Measurements from ENCODE around the gene BRCA1. TPM values are rescaled to one million over a fixed set of nuclear protein-coding genes. Genes with fewer than 3 reads are reported as not detected.
"Not testable (repeated sequence)": the region's sequence is repeated elsewhere in the genome, so short reads cannot be mapped to it uniquely, and the experiment has no call there.

The BRCA1 gene
- total RNA-seq (10 to 100 TPM; 66.8 to 71.5 TPM), polyA plus RNA-seq (3.3 TPM)

DNA sequence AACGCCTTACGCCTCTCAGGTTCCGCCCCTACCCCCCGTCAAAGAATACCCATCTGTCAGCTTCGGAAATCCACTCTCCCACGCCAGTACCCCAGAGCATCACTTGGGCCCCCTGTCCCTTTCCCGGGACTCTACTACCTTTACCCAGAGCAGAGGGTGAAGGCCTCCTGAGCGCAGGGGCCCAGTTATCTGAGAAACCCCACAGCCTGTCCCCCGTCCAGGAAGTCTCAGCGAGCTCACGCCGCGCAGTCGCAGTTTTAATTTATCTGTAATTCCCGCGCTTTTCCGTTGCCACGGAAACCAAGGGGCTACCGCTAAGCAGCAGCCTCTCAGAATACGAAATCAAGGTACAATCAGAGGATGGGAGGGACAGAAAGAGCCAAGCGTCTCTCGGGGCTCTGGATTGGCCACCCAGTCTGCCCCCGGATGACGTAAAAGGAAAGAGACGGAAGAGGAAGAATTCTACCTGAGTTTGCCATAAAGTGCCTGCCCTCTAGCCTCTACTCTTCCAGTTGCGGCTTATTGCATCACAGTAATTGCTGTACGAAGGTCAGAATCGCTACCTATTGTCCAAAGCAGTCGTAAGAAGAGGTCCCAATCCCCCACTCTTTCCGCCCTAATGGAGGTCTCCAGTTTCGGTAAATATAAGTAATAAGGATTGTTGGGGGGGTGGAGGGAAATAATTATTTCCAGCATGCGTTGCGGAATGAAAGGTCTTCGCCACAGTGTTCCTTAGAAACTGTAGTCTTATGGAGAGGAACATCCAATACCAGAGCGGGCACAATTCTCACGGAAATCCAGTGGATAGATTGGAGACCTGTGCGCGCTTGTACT is at the start of gene BRCA1:
Gene BRCA1 (minus strand): TSS at position 232 of the 834 bp plus-strand sequence. CDS start 1,268 bp downstream, outside the sequence.
- peaks cover 23 to 38% (median 36%) of the 10 kb centered on the region in 3 donors for H3K4me1 Mint-ChIP-seq
- peak within 1 kb of the TSS; percentile 82 to 98 (median 95) for H3K4me3 Mint-ChIP-seq
- POLR2A ChIA-PET: interaction anchor here (1.2 to 1.5 kb wide), 3 partner anchors 44 to 235 kb away, joined by 3 to 5 read pairs (median 4); no protein-coding TSS in a partner anchor
- peak; percentile 84 to 97 (median 96) for DNase-seq
- no peaks in the 10 kb centered on the region for H3K9me3 Mint-ChIP-seq
- CTCF ChIA-PET: interaction anchor here (0.7 to 1.4 kb wide), 2 partner anchors 127 to 190 kb away, joined by 3 read pairs; partner anchors contain the start of gene RPL27
- peak within 1 kb of the TSS; percentile 91 for H3K4me3 ChIP-seq (ENCODE audit: low read length)
- H3K9me3 ChIP-seq (ENCODE audit: low read length): no peaks in the 10 kb centered on the region
- H3K27ac ChIP-seq (ENCODE audit: low read depth, low read length): peak within 1 kb of the TSS; percentile 88
- peak within 1 kb of the TSS; percentile 71 to 99 (median 96) for H3K27ac Mint-ChIP-seq
- peaks cover 15% of the 10 kb centered on the region for H3K4me1 ChIP-seq (ENCODE audit: insufficient read depth, low read length)
- H3K27me3 Mint-ChIP-seq: no peaks in the 10 kb centered on the region
- H3K27me3 ChIP-seq (ENCODE audit: insufficient read depth, low read length, poor library complexity, severe bottlenecking): no peaks in the 10 kb centered on the region
- H3K36me3 ChIP-seq (ENCODE audit: insufficient read depth, low read length): no peaks in the 10 kb centered on the region
- peaks cover 0 to 30% (median 5%) of the 10 kb centered on the region in 3 donors for H3K36me3 Mint-ChIP-seq

DNA sequence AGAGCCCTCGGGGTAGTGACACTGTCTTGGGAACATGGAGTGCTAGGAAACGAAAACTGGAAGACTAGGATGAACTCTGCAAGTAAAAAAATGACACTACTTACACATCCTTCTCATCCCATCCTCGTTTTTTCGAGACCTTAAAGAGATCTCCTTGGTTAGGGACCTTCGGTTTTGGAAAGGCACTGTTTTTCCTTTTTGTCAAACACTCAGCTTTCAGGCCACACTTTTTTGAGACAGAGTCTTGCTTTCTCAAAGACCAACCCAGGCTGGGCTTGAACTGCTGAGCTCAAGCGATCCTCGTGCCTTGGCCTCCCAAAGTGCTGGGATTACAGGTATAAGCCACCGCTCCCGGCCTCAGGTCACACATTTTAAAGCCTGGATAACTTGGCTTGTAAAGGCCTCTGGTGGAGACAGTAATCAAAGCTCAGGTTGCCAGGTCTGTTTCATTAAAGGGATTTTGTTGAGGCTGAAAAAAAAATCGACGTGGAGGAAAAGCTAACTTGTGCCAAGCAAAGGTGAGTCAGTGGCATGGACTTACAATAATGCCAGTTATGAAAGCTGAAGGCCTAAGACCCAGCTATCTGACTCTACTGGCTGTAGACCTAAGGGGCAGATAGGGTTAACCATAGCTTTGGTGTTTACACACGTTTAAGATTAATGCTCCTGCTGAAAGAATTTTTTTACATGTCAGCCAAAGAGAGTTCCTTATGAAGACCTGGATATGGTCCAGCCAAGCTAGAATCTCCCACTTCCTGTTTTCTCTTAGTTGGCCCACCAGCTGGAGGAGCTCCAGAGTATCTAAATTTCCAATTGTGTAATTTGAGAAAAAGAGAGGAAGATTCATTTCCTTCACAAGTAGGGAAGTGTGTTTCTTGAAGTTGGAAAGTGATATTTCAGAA is 46.7 kb upstream of the BRCA1 start:
- H3K4me1 Mint-ChIP-seq: peaks cover 35 to 45% (median 41%) of the 10 kb centered on the region in 3 donors
- H3K36me3 ChIP-seq (ENCODE audit: insufficient read depth, low read length): no peaks in the 10 kb centered on the region
- no peak overlapping the region for H3K27ac Mint-ChIP-seq
- H3K27ac ChIP-seq (ENCODE audit: low read depth, low read length): peak overlapping the region; percentile 99
- peaks cover 51% of the 10 kb centered on the region for H3K4me1 ChIP-seq (ENCODE audit: insufficient read depth, low read length)
- H3K27me3 ChIP-seq (ENCODE audit: insufficient read depth, low read length, poor library complexity, severe bottlenecking): no peaks in the 10 kb centered on the region
- ChIA-PET POLR2A (interaction anchor here (0.6 to 1.8 kb wide), 12 partner anchors 40 to 333 kb away, joined by 3 to 15 read pairs (median 4); partner anchors contain the start of genes DHX8, RPL27 and TMEM106A), CTCF (interaction anchor here (0.8 to 1.8 kb wide), 5 partner anchors 43 to 174 kb away, joined by 3 to 6 read pairs (median 5); partner anchors contain the start of gene RPL27)
- no peak overlapping the region for H3K4me3 Mint-ChIP-seq
- no peaks in the 10 kb centered on the region for H3K27me3 Mint-ChIP-seq
- peaks cover 0 to 26% (median 5%) of the 10 kb centered on the region in 3 donors for H3K36me3 Mint-ChIP-seq
- DNase-seq: no peak
- H3K9me3 Mint-ChIP-seq: no peaks in the 10 kb centered on the region
- H3K9me3 ChIP-seq (ENCODE audit: low read length): no peaks in the 10 kb centered on the region
- H3K4me3 ChIP-seq (ENCODE audit: low read length): peak overlapping the region; percentile 90

DNA sequence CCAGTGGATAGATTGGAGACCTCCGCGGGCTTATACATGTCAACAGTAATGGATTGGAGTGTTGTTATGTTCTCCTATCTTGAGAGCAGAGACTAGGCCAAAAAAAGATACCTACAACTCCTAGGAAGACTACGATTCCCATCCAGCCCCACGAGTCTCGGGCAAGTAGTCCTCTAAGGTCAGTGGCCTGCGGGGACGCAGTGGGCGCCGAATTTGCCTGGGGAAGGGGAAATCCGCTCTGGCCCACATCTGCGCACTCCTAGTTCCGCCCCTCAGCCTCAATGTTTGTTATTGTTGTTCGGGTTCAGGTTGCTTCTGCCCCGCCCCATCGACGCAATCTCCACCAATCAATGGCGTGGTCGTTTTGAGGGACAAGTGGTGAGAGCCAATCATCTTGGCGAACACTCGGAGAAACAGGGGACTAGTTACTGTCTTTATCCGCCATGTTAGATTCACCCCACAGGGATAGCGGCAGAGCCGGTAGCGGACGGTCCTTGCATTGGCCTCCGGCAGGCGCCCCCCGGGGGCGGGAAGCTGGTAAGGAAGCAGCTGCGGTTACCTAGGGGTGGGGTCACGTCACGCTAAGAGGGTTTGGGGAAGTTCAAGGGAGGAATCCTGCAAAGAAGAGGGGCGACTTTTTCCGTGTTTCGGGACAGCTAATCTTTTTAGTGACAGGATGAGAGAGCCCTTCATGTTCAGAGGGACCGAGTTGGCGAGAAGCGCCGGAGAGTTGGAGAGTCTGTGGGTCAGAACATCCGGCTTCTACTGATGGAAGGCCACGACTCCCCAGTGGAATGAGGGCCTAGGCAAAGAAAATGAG is 45.8 kb upstream of the BRCA1 start, which contains the start of gene NBR1:
Gene NBR1 (plus strand): TSS at position 449 of the 820 bp plus-strand sequence. CDS start 4,586 bp downstream, outside the sequence.
- Mint-ChIP-seq H3K9me3 (no peaks in the 10 kb centered on the region), H3K27me3 (no peaks in the 10 kb centered on the region), H3K27ac (no peak within 1 kb of the TSS), H3K36me3 (peaks cover 0 to 22% (median 3%) of the 10 kb centered on the region in 3 donors), H3K4me3 (no peak within 1 kb of the TSS), H3K4me1 (peaks cover 30 to 37% (median 34%) of the 10 kb centered on the region in 3 donors)
- no peaks in the 10 kb centered on the region for H3K9me3 ChIP-seq (ENCODE audit: low read length)
- ChIA-PET CTCF (interaction anchor here (1.0 to 1.8 kb wide), 4 partner anchors 139 to 173 kb away, joined by 3 to 6 read pairs (median 5); partner anchors contain the start of gene RPL27), POLR2A (interaction anchor here (0.6 to 1.8 kb wide), 11 partner anchors 41 to 313 kb away, joined by 3 to 15 read pairs (median 5); partner anchors contain the start of genes DHX8, RPL27 and TMEM106A)
- H3K36me3 ChIP-seq (ENCODE audit: insufficient read depth, low read length): no peaks in the 10 kb centered on the region
- H3K27ac ChIP-seq (ENCODE audit: low read depth, low read length): peak within 1 kb of the TSS; percentile 99
- peaks cover 43% of the 10 kb centered on the region for H3K4me1 ChIP-seq (ENCODE audit: insufficient read depth, low read length)
- H3K27me3 ChIP-seq (ENCODE audit: insufficient read depth, low read length, poor library complexity, severe bottlenecking): no peaks in the 10 kb centered on the region
- peak within 1 kb of the TSS; percentile 90 for H3K4me3 ChIP-seq (ENCODE audit: low read length)
- peak; percentile 87 to 98 (median 96) for DNase-seq

DNA sequence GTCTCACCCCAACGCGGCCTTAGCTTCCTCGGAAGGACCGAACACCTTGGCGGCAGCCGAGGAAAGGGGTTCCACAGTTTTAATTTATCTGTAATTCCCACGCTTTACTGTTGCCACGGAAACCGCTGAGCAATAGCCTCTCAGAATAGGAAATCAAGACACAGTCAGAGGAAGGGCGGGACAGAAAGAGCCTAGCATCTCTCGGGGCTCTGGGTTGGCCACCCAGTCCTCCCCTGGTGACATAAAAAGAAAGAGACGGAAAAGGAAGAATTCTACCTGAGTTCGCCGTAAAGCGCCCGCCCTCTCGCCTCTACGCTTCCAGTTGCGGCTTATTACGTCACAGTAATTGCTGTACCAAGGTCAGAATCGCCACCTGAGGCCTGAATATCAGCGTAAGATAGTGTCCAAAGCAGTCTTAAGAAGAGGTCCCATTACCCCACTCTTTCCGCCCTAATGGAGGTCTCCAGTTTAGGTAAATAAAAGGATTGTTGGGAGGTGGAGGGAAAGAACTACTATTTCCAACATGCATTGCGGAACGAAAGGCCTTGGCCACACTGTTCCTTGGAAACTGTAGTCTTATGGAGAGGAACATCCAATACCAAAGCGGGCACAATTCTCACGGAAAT is 45.1 kb upstream of the BRCA1 start:
- no peaks in the 10 kb centered on the region for H3K9me3 Mint-ChIP-seq
- Histone ChIP-seq H3K9me3 (ENCODE audit: low read length) (no peaks in the 10 kb centered on the region), H3K27me3 (ENCODE audit: insufficient read depth, low read length, poor library complexity, severe bottlenecking) (no peaks in the 10 kb centered on the region), H3K4me3 (ENCODE audit: low read length) (peak overlapping the region; percentile 90), H3K4me1 (ENCODE audit: insufficient read depth, low read length) (peaks cover 35% of the 10 kb centered on the region), H3K27ac (ENCODE audit: low read depth, low read length) (peak overlapping the region; percentile 99), H3K36me3 (ENCODE audit: insufficient read depth, low read length) (no peaks in the 10 kb centered on the region)
- peaks cover 0 to 14% (median 3%) of the 10 kb centered on the region in 3 donors for H3K36me3 Mint-ChIP-seq
- ChIA-PET POLR2A (interaction anchor here (0.5 to 1.5 kb wide), 9 partner anchors 42 to 1491 kb away, joined by 3 to 6 read pairs (median 4); partner anchors contain the start of genes BRCA1, DHX8, RPL27 and TMEM106A), CTCF (interaction anchor here (1.2 kb wide), 1 partner anchor 42 kb away, joined by 3 read pairs; no protein-coding TSS in a partner anchor)
- DNase-seq: peak; percentile 78 to 93 (median 91)
- peaks cover 25 to 30% (median 28%) of the 10 kb centered on the region in 3 donors for H3K4me1 Mint-ChIP-seq
- no peaks in the 10 kb centered on the region for H3K27me3 Mint-ChIP-seq
- no peak overlapping the region for H3K27ac Mint-ChIP-seq
- no peak overlapping the region for H3K4me3 Mint-ChIP-seq

DNA sequence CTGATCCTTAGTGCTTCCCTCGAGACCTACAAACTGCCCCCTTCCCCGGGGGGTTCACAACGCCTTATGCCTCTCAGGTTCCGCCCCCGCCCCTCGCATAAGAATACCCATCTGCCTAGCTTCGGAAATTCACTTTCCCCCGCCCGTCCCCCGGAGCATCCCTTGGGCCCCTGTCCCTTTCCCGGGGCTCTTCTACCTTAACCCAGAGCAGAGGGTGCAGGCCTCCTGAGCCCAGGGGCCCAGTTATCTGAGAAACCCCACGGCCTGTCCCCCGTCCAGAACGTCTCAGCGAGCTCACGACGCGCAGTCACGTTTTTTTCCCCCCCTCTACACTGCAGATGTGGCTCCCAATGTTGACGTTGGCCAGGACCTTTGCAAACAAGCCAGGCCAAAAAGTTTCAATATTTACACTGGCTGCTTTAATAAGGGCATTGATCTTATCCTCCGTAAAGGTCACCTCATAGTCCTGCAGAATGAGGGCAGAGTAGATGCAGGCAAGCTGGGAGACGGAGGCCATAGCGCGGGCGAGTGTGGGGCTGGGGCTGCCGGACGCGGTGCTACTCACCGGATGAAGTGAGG is 44.5 kb upstream of the BRCA1 start:
- Mint-ChIP-seq H3K27me3 (no peaks in the 10 kb centered on the region), H3K4me3 (no peak overlapping the region), H3K9me3 (no peaks in the 10 kb centered on the region), H3K27ac (no peak overlapping the region), H3K4me1 (peaks cover 19 to 25% (median 25%) of the 10 kb centered on the region in 3 donors), H3K36me3 (peaks cover 0 to 12% (median 3%) of the 10 kb centered on the region in 3 donors)
- POLR2A ChIA-PET: interaction anchor here (0.5 to 1.5 kb wide), 10 partner anchors 42 to 1490 kb away, joined by 3 to 6 read pairs (median 4); partner anchors contain the start of genes BRCA1, DHX8, RPL27 and TMEM106A
- CTCF ChIA-PET: interaction anchor here (1.0 to 1.2 kb wide), 2 partner anchors 43 to 314 kb away, joined by 3 read pairs; partner anchors contain the start of gene DHX8
- Histone ChIP-seq H3K27me3 (ENCODE audit: insufficient read depth, low read length, poor library complexity, severe bottlenecking) (no peaks in the 10 kb centered on the region), H3K4me3 (ENCODE audit: low read length) (peak overlapping the region; percentile 90), H3K27ac (ENCODE audit: low read depth, low read length) (peak overlapping the region; percentile 99), H3K4me1 (ENCODE audit: insufficient read depth, low read length) (peaks cover 33% of the 10 kb centered on the region), H3K9me3 (ENCODE audit: low read length) (no peaks in the 10 kb centered on the region), H3K36me3 (ENCODE audit: insufficient read depth, low read length) (no peaks in the 10 kb centered on the region)
- peak in 1 of 5 donors; percentile 50 for DNase-seq

DNA sequence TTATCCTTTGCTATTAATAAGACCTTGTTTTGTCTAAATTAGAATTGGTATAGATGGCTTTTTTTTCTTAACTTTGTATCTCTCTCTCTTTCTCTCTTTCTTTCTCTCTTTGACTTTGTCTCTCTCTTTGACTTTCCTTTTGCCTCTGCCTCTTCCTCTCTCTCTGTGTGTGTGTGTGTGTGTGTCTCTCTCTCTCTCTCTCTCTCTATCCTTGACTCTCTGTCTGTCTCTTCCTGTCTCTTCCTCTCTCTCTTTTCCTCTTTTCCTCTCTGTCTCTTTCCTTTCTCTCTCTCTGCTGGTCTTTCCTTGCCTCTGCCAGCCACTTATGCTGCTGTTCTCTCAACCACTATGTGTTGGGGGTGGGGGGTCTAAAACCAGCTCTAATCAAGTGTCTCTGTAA is 40.8 kb upstream of the BRCA1 start:
- H3K4me1 Mint-ChIP-seq; H3K9me3 ChIP-seq (ENCODE audit: low read length); DNase-seq; H3K4me3 ChIP-seq (ENCODE audit: low read length); H3K27me3 Mint-ChIP-seq; H3K36me3 ChIP-seq (ENCODE audit: insufficient read depth, low read length); H3K9me3 Mint-ChIP-seq; H3K27ac ChIP-seq (ENCODE audit: low read depth, low read length); POLR2A ChIA-PET; CTCF ChIA-PET; H3K27me3 ChIP-seq (ENCODE audit: insufficient read depth, low read length, poor library complexity, severe bottlenecking): not testable (repeated sequence)
- H3K4me3 Mint-ChIP-seq: peak overlapping the region in 1 of 7 donors; percentile 63
- H3K4me1 ChIP-seq (ENCODE audit: insufficient read depth, low read length): peaks cover 12% of the 10 kb centered on the region
- peaks cover 0 to 20% (median 3%) of the 10 kb centered on the region in 3 donors for H3K36me3 Mint-ChIP-seq
- H3K27ac Mint-ChIP-seq: peak overlapping the region in 3 of 8 donors; percentile 16 to 85 (median 43)

Data from CD8-positive, alpha-beta memory T cell (primary cell).